ENCODE measurements around the gene CD58.

GRCh38 chr1:116565222-116565621, 5.6 kb downstream of the CD58 start:
- TF ChIP-seq CTCF (conservative IDR thresholded peaks at IDR 0.05; ENCODE audit: low read depth, low read length) (no peak), EZH2 (IDR thresholded peaks at IDR 0.05; ENCODE audit: borderline replicate concordance, low read depth, low read length, poor library complexity, severe bottlenecking) (no peak)

Data from A673 (cell line).